ENCODE measurements around the gene CUX1.
A peak's percentile ranks its signal among the peaks of the same experiment; 100 is the strongest.
"Not testable (repeated sequence)": the region's sequence is repeated elsewhere in the genome, so short reads cannot be mapped to it uniquely, and the experiment has no call there.

The CUX1 gene

DNA sequence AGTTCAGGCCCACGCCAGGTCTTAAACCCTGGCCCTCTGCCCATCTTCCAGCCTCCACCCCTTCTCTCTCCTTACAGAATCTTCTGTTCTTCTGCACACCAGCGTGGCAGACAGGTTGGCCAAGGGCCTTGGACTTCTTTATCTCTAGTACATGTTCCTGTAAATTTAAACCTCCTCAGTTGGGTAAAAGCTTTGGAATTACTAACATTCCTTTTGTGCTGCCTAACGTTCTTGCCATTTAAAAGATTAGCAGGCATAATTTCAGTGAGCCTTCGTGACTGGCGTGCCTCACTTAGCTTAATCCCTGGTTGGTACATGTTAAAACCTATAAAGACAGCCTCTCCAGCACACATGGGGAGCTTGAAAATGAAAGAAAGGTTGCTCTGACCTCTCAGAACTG, 192.2 kb downstream of the CUX1 start:
- DNase-seq (ENCODE audit: low spot score): no peak

DNA sequence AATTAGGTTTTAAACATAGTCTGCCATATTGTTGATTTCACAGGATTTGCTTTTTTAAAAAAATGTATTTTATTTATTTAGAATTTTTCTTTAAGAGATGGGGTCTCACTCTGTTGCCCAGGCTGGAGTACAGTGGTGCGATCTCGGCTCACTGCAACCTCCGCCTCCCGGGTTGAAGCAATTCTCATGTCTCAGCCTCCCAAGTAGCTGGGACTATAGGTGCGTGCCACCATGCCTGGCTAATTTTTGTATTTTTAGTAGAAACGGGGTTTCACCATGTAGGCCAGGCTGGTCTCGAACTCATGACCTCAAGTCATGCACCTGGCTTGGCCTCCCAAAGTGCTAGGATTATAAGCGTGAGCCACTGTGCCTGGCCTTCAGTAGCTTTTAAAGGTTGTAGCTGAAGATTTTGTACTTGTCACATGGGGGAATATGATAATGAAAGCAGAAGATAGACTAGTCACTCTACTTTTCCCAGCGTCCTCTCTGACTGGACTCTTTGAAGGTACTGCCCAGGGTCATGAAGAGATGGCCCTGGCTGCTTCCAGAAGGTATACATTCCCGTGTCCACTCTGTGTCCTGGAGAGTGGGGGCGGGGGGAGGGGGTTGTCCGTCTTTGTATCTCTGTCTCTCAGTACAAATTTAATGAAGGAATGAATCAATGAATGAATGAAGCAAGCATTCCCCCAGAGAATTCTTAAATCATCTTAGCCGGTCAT, 194.8 kb downstream of the CUX1 start:
- DNase-seq (ENCODE audit: low spot score): not testable (repeated sequence)

DNA sequence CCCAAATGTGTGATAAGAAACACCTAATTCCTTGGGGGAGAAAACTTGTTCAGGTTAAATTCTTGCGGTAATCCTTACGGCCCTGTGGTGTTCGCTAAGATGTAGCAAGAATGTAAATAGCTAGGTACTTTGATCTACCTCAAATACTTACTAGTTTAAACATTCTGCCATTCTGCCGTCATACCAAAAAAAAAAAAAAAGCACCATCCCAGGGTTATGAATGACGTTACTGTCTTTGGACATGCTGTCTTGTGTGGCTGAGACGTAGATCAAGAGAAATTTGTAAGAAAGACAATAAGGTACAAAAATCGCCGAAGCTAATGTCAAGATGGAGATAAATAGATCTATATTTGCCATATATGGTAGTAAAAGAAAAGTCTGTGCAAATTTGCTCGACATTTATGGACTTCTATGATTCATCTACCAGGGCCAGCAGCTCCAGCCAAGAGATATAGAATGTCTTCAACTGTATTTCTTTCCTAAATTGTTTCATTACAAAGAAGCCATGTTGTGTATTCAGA, 195.6 kb downstream of the CUX1 start:
- no peak for DNase-seq (ENCODE audit: low spot score)

DNA sequence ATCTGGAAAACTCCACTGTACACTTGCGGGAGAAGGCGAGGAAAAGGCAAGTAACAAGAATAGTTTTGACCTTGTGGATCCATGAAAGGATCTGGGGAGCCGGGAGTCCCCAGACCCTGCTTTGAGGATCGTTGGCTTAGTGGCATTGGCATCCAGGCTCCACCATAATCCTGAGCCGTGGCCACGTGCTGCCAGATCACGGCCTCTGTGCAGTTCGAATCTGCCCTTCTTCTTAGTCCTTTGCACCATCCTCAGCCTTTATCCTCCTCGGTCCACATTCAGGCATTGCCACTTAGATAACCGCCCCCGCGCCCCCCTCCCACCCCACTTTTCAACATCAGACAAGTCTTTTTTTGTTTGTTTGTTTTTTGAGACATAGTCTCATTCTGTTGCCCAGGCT, 201.4 kb downstream of the CUX1 start:
- no peak for DNase-seq (ENCODE audit: low spot score)

DNA sequence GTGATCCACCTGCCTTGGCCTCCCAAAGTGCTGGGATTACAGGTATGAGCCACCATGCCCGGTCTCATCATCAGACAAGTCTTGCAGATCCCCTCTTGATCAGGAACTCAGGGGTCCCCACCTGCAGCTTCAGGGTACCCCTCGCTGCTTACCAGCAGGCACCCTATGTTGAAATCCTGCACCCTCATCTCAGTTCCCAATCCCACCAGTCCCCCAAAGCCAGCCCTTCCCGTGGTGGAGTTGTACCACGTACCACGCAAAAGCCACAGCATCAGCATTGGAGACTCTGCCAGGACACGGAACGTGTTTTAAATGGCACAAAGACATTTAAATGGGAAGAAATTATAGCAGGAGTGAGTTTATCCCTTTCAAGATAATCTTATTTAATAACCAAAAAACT, 202.0 kb downstream of the CUX1 start:
- no peak for DNase-seq (ENCODE audit: low spot score)

GRCh38 chr7:102021841-102022618, 204.6 kb downstream of the CUX1 start:
- no peak for DNase-seq (ENCODE audit: low spot score)

DNA sequence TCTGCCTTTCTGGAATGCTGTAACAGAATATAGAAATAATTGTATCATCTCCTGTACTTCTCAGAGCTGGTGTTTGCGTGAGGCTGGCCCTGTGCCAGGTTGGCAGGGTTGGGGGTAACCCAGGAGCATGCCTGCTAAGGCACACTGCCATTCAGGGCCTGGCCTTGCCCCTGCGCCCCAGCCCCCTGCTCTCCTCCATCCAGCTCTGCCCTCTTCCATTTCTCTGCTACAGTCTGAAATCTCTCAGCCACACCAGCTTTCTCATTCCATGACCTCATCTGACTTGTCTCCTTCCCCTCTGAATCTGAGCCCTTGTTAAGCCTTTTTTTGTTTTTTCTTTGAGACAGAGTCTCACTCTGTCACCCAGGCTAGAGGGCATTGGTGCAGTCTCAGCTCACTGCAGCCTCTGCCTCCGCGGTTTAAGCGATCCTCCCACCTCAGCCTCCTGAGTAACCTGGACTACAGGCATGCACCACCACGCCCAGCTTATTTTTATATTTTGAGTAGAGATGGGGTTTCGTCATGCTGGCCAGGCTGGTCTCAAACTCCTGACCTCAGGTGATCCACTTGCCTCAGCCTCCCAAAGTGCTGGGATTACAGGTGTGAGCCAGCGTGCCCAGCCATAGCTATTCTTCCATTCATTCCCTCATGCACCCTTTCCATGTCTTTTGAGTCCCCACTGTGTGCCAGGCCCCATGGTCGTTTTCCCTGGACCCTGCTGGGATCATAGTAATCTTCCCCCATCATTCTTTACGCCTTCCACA, 206.8 kb downstream of the CUX1 start:
- no peak for DNase-seq (ENCODE audit: low spot score)

- DNase-seq (ENCODE audit: low spot score): no peak
Observed at GRCh38 chr7:102024769-102025391, 207.5 kb downstream of the CUX1 start.

DNA sequence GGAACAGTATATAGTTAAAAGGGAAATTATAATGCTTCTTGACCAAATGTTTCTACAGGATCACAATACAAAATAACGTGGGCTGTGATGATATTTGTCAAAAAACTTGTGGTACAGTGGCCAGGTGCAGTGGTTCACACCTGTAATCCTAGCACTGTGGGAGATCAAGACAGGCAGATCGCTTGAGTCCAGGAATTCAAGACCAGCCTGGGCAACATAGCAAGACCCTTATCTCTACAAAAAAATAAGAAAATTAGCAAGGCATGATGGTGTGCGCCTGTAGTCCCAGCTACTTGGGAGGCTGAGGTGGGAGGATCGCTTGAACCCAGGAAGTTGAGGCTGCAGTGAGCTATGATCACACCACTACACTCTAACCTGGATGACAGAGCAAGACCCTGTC, 208.4 kb downstream of the CUX1 start:
- not testable (repeated sequence) for DNase-seq (ENCODE audit: low spot score)

GRCh38 chr7:102028206-102028826, 210.9 kb downstream of the CUX1 start:
- DNase-seq (ENCODE audit: low spot score): peak; percentile 25

DNA sequence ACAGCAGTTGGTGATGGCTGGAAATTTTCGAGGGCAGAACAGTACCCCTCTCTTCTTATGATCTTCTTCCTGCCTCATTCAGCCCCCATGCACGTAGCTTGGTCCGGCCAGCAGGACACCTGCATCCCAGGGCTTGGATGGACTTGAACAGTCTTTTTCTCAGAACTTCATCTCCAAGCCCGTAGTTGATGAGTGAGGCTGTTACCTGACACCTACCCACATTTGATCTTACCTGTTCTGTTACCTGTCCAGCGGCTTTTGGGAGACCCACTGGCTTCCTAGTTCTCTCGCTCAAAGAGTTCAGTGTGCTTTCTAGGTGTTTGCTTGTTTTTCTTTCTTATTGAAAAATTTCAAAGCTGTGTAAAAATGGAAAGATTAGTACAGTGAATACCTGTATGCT, 212.2 kb downstream of the CUX1 start:
- no peak for DNase-seq (ENCODE audit: low spot score)

GRCh38 chr7:102030696-102031095, 213.3 kb downstream of the CUX1 start:
- DNase-seq (ENCODE audit: low spot score): no peak

DNA sequence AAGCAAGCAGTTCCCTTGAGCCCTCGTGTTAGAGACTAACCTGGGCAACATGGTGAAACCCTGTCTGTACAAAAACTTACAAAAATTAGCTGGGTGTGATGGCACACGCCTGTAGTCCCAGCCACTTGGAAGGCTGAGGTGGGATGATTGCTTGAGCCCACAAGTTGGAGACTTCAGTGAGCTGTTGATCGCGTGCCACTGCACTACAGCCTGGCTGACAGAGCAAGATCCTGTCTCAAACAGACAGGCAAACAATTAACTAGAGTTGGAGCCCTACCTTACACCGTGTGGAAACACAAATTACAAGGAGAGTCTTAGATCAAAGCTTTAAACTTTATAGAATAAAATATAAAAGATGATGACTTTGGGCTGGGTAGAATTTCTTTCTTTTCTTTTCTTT, 219.5 kb downstream of the CUX1 start:
- no peak for DNase-seq (ENCODE audit: low spot score)

GRCh38 chr7:102039706-102040105, 222.3 kb downstream of the CUX1 start:
- no peak for DNase-seq (ENCODE audit: low spot score)

DNA sequence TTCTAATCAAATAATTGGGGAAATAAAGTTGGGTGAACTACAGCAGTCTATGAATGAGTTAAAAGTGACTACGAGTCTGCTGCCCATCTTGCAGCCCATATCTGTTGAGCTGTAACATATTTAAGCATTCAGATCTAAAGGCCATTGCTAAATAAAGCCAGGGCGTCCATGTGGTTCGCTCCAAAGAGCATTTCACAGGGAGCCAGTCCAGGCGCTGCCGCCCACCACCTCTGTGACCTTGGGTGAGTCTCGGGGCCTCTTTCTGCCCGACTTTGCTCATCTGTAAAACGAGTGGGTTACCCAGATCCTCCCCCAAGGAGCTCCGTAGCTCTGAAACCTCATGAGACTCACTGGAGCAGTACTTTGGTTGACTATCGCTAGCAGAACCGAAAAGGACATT, 223.1 kb downstream of the CUX1 start:
- no peak for DNase-seq (ENCODE audit: low spot score)

DNA sequence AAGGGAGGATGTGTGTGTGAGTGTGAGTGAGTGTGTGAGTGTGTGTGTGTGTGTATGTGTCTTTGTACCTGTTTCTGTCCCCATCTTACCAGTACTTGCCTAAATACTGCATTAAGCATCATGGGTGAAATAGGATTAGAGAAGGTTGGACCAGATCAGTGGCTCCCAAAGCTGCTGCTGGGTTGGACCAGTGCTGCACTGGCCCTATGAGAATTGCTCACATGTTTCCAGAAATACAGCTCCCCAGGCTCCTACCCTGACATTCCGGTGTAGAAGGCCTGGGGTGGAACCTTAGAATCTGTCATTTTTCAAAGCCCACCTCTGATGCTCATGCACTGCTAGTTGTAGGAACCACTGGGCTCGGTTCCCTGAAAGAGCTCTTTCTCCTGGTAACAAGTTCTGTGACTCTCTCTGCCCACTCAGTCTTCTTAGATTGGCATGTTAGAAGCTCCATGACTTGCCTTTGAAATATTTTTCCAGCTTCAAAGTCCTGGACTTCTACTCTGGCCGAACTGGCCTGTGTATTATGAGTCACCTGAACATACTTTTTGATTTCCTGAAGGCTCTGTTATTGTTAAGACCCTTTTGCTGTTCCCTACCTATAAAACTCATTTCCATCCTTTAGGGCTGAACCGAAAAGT, 224.7 kb downstream of the CUX1 start:
- DNase-seq (ENCODE audit: low spot score): no peak

GRCh38 chr7:102042796-102043195, 225.4 kb downstream of the CUX1 start:
- DNase-seq (ENCODE audit: low spot score): not testable (repeated sequence)

DNA sequence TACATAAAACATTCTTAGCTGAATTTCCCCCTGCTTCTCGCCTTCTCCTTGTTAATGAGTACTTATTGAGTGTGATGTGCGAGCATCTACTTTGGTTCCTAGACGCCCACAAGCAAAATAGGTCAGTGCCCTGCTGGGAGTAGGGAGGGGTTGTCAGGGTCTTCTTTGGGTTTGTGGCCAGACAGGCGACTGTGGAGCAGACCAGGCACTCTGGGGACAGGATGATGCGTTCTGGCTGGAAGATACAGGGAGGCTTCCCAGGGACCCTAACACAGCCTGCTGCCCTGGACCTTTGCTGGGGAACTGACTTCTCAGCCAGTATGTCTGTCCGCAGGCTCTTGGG, 227.2 kb downstream of the CUX1 start:
- DNase-seq (ENCODE audit: low spot score): no peak

DNA sequence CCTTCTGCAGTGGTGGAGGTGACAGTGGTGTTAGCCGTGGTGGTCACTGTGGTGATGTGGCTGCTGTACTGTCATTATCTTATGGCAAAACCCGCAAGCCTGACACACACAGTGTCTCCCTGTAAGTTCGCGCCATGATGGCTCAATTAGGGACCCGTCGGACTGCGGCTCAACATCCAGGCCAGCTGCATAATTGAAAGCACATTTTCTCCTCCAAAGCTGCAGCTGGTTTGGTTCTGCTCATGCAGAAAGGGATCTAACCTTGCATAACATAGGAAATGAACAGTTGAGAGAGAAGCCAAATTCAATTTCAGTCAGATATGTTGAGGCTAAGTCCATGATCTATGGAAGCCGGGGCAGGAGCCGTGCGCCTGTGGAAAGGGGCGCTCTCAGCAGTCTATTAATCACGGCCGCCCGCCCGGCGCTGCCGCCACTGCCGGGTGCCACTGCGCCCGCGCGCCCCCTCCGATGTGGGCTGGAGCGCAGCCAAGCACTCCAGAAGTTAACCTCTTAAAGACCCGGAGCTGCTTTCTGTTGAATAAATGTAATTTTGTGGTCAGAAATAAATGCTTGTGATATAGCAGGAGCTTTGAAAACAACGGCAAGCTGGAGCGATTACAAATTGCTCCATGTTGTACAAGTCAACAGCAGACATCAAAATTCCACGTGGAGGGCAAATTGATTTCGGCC, 227.7 kb downstream of the CUX1 start:
- no peak for DNase-seq (ENCODE audit: low spot score)

DNA sequence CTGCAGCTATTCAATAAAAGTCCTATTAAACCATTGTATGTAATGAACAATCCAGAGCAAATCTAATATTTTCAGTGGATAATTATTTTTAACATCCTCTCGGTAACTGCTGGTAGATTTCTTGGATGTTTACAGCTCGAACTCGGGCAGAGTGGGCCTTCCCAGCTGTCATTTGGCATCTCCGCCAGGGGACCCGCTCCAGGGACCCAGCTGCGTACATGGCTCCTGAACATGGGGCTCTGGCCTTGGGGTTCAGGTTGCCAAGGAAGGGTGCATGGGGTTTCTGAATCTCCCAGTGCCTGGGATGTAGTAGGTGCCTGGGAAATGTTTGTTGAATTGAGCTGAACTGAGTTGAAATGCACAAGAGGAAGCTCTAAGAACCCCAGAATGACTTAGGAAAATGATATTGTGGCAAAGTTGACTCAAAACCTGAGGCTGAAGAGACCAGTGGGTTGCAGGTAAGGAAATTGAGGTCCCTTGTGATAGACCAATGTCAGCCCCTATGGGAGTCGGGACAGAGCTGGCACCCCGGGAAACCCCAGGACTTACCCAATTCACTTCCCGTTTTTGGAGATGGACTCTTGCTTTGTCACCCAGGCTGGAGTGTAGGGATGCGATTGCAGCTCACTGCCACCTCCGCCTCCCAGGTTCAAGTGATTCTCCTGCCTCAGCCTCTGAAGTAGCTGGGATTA, 228.4 kb downstream of the CUX1 start:
- DNase-seq (ENCODE audit: low spot score): peak; percentile 24

All from germinal center (tissue), 1 donor.